Vagina (tissue), 2 donors: Measurements from ENCODE around the gene KIF1B.

Experiments used
- POLR2AphosphoS5 ChIP-seq, 2 donors: sonication (generic); formaldehyde crosslinking; IDR thresholded peaks; one replicate each; pipeline ENCODE4 v1.9.0; 2017; ENCODE audit warnings: antibody characterized with exemption in 2 of 2, mild to moderate bottlenecking in 2 of 2, low read depth in 1 of 2; ENCODE audit not compliant: insufficient read depth in 1 of 2
- TF ChIP-seq, protein P1 (sequence below), 3 experiments: fragments of 450-650 bp in 2 of 3; fragments of 200-600 bp in 1 of 3; sonication (generic) in 1 of 3; IDR thresholded peaks; one replicate each; pipeline ENCODE4 v1.5.1; 2017 to 2019; ENCODE audit warnings: antibody characterized with exemption in 3 of 3, mild to moderate bottlenecking in 2 of 3, moderate library complexity in 2 of 3

DNA sequence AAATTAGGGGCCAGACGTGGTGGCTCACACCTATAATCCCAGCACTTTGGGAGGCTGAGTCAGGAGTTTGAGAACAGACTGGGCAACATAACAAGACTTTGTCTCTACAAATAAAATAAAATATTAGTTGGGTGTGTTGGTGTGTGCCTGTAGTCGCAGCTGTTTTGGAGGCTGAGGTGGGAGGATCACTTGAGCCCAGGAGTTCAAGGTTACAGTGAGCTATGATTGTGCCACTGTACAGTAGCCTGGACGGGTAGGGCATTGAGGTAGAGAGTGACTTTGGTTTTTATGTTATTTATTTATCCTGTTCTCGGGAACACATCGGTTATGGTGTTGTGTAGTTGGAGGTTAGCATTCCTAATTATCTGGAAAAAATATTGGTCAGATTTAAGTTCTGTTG lies 19.5 kb downstream of the KIF1B start:
- TF ChIP-seq, protein P1, sequence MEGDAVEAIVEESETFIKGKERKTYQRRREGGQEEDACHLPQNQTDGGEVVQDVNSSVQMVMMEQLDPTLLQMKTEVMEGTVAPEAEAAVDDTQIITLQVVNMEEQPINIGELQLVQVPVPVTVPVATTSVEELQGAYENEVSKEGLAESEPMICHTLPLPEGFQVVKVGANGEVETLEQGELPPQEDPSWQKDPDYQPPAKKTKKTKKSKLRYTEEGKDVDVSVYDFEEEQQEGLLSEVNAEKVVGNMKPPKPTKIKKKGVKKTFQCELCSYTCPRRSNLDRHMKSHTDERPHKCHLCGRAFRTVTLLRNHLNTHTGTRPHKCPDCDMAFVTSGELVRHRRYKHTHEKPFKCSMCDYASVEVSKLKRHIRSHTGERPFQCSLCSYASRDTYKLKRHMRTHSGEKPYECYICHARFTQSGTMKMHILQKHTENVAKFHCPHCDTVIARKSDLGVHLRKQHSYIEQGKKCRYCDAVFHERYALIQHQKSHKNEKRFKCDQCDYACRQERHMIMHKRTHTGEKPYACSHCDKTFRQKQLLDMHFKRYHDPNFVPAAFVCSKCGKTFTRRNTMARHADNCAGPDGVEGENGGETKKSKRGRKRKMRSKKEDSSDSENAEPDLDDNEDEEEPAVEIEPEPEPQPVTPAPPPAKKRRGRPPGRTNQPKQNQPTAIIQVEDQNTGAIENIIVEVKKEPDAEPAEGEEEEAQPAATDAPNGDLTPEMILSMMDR (IDR thresholded peaks at IDR 0.05): no peak
- no peak for TF ChIP-seq POLR2AphosphoS5 (IDR thresholded peaks at IDR 0.05; ENCODE audit: insufficient read depth in 1 of 2, low read depth in 1 of 2)
